ENCODE measurements around the gene STXBP4.

The STXBP4 gene

DNA sequence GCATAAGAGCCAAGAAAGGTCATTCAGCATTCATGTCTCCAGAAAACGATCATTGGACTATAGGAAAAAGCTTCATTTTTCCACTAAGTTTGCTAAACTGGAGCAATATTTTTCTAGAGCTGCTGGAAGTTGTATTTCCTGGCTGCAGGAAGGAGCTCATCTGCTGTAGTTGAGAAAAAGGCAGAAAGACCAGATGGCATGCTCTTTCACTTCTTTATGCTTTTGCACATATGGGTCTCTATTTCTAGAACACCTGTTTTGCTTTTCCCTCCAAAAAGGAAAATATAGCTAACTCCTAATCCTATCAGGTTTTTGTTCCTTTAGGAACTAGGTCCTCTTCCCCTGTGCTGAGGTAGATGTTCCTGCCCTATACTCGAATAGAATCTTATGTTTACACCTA is 234.3 kb downstream of the STXBP4 start:
- Histone ChIP-seq H2AFZ (ENCODE audit: low read depth) (no peak overlapping the region), H3K4me1 (ENCODE audit: low read depth, poor library complexity, severe bottlenecking) (no peaks in the 10 kb centered on the region), H3K4me2 (no peak overlapping the region), H3K27me3 (ENCODE audit: insufficient read depth, low read depth) (no peaks in the 10 kb centered on the region), H4K20me1 (ENCODE audit: insufficient read depth) (no peaks in the 10 kb centered on the region), H3K9ac (no peak overlapping the region), H3K79me2 (ENCODE audit: insufficient read depth, low read depth) (no peaks in the 10 kb centered on the region), H3K27ac (no peak overlapping the region), H3K36me3 (ENCODE audit: insufficient read depth) (no peaks in the 10 kb centered on the region), H3K4me3 (IDR thresholded peaks at IDR 0.05; ENCODE audit: insufficient read depth, low read depth, low read length) (no peak overlapping the region)
- TF ChIP-seq, protein P1, sequence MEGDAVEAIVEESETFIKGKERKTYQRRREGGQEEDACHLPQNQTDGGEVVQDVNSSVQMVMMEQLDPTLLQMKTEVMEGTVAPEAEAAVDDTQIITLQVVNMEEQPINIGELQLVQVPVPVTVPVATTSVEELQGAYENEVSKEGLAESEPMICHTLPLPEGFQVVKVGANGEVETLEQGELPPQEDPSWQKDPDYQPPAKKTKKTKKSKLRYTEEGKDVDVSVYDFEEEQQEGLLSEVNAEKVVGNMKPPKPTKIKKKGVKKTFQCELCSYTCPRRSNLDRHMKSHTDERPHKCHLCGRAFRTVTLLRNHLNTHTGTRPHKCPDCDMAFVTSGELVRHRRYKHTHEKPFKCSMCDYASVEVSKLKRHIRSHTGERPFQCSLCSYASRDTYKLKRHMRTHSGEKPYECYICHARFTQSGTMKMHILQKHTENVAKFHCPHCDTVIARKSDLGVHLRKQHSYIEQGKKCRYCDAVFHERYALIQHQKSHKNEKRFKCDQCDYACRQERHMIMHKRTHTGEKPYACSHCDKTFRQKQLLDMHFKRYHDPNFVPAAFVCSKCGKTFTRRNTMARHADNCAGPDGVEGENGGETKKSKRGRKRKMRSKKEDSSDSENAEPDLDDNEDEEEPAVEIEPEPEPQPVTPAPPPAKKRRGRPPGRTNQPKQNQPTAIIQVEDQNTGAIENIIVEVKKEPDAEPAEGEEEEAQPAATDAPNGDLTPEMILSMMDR (conservative IDR thresholded peaks at IDR 0.05; ENCODE audit: low read depth, low read length) = no peak

DNA sequence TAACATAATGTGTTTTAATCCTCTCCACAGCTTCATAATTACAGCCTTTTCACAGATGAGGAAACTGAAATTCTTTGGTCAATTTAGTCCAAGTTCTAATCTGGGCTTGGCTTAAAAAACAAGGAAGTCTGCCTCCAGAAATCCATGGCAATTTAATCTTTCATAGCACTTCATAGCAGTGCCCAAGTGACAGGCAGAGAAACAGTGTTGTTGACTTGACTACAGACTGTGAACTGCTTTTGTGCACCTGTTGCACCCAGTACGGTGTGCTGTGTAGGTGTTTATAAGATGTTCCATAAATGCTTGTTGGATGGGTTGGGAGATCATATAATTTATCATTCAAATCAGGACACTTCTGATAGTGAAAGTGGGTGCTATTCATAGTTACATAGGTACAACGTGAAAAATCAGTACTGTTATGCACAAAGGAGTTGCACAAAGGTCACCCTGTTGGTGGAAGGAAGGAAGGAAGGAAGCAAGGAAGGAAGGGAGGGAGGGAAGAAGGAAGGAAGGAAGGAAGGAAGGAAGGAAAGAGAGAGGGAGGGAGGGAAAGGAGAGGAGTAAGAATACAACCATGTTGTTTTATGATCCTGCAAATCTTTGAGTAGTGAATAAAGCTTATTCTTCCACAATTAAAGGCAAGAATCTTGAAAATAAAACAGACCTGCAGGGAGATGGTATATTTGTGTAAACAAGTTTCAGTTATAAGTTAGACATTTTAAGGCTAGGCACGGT is 239.7 kb downstream of the STXBP4 start:
- Histone ChIP-seq H3K79me2 (ENCODE audit: insufficient read depth, low read depth) (no peaks in the 10 kb centered on the region), H4K20me1 (ENCODE audit: insufficient read depth) (no peaks in the 10 kb centered on the region), H3K9ac (no peak overlapping the region), H3K4me2 (no peak overlapping the region), H3K27me3 (ENCODE audit: insufficient read depth, low read depth) (no peaks in the 10 kb centered on the region), H2AFZ (ENCODE audit: low read depth) (no peak overlapping the region), H3K36me3 (ENCODE audit: insufficient read depth) (no peaks in the 10 kb centered on the region), H3K27ac (no peak overlapping the region), H3K4me3 (IDR thresholded peaks at IDR 0.05; ENCODE audit: insufficient read depth, low read depth, low read length) (no peak overlapping the region), H3K4me1 (ENCODE audit: low read depth, poor library complexity, severe bottlenecking) (no peaks in the 10 kb centered on the region)
- TF ChIP-seq, protein P1 (conservative IDR thresholded peaks at IDR 0.05; ENCODE audit: low read depth, low read length) = no peak

DNA sequence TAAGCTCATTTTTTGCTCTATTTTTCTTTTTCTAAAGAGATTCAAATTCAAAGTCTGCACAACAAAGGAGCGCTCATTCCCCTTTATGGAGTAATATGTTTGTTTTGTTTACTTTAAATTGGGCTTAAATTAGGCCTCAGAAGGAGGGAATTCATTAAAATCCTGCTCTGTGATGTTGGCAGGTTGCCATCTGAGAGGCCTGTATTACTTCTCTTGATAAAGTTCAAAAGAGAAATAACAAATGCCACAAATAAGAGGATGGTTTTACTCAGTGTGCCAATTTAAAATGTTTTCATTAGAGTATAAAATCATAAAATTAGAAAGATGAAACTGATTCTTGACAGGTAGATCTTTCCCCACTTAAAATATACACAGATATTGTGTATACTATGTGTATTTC is 241.7 kb downstream of the STXBP4 start:
- Histone ChIP-seq H3K4me3 (IDR thresholded peaks at IDR 0.05; ENCODE audit: insufficient read depth, low read depth, low read length) (no peak overlapping the region), H4K20me1 (ENCODE audit: insufficient read depth) (no peaks in the 10 kb centered on the region), H3K27ac (no peak overlapping the region), H3K36me3 (ENCODE audit: insufficient read depth) (no peaks in the 10 kb centered on the region), H2AFZ (ENCODE audit: low read depth) (no peak overlapping the region), H3K9ac (no peak overlapping the region), H3K4me2 (no peak overlapping the region), H3K79me2 (ENCODE audit: insufficient read depth, low read depth) (no peaks in the 10 kb centered on the region), H3K27me3 (ENCODE audit: insufficient read depth, low read depth) (no peaks in the 10 kb centered on the region), H3K4me1 (ENCODE audit: low read depth, poor library complexity, severe bottlenecking) (no peaks in the 10 kb centered on the region)
- TF ChIP-seq, protein P1 (conservative IDR thresholded peaks at IDR 0.05; ENCODE audit: low read depth, low read length) = no peak

DNA sequence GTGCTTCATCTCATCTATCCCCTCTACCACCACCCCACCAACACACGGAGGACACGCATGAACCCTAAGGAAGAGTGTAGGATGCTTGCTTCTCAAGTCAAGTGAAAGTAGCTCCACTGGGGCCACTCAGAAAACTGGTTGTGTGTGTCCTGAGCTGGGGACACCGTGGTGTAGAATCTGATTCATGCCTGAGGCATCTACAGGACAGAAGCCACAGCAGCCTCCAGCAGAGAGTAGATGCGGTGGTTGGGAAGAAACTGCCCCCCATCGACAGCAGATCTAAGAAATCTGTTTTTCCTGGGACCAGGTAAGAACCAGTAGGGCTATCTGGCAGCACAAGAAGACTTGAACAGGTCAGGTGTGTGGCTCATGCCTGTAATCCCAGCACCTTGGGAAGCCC is 244.3 kb downstream of the STXBP4 start:
- Histone ChIP-seq H3K4me1 (ENCODE audit: low read depth, poor library complexity, severe bottlenecking) (no peaks in the 10 kb centered on the region), H3K27ac (no peak overlapping the region), H3K4me2 (no peak overlapping the region), H3K79me2 (ENCODE audit: insufficient read depth, low read depth) (no peaks in the 10 kb centered on the region), H3K4me3 (IDR thresholded peaks at IDR 0.05; ENCODE audit: insufficient read depth, low read depth, low read length) (no peak overlapping the region), H3K27me3 (ENCODE audit: insufficient read depth, low read depth) (no peaks in the 10 kb centered on the region), H3K36me3 (ENCODE audit: insufficient read depth) (no peaks in the 10 kb centered on the region), H3K9ac (no peak overlapping the region), H2AFZ (ENCODE audit: low read depth) (no peak overlapping the region), H4K20me1 (ENCODE audit: insufficient read depth) (no peaks in the 10 kb centered on the region)
- TF ChIP-seq, protein P1 (conservative IDR thresholded peaks at IDR 0.05; ENCODE audit: low read depth, low read length) = no peak

Data from KMS-11 (cell line).